ENCODE measurements around the gene MAN1A1.

DNA sequence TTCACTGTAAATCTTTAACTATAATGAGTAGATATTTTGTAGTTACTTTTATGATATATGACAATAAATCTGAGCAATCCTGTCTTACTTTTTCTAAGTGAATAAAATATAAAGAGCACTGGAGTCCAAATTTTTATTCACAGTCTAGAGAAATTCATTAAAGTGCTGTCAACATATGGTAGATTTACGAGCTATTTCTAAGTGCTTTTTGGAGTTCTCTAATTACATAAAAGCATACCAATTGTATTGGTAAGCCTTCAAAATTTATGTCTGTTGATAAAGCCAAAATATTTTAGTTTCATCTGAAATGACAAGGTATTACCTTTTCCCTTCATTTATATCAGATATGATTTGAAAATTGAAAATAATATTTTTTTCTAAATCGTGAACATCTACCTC lies 75.4 kb downstream of the MAN1A1 start:
- TF ChIP-seq, protein P1, sequence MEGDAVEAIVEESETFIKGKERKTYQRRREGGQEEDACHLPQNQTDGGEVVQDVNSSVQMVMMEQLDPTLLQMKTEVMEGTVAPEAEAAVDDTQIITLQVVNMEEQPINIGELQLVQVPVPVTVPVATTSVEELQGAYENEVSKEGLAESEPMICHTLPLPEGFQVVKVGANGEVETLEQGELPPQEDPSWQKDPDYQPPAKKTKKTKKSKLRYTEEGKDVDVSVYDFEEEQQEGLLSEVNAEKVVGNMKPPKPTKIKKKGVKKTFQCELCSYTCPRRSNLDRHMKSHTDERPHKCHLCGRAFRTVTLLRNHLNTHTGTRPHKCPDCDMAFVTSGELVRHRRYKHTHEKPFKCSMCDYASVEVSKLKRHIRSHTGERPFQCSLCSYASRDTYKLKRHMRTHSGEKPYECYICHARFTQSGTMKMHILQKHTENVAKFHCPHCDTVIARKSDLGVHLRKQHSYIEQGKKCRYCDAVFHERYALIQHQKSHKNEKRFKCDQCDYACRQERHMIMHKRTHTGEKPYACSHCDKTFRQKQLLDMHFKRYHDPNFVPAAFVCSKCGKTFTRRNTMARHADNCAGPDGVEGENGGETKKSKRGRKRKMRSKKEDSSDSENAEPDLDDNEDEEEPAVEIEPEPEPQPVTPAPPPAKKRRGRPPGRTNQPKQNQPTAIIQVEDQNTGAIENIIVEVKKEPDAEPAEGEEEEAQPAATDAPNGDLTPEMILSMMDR (conservative IDR thresholded peaks at IDR 0.05; ENCODE audit: low read depth, low read length), result no peak
- TF ChIP-seq EZH2 (IDR thresholded peaks at IDR 0.05; ENCODE audit: borderline replicate concordance, low read depth, low read length, poor library complexity, severe bottlenecking), result no peak

Measured in A673 (cell line).